Naive B cell (primary cell): ENCODE data around the gene OR2B3. TPM values are rescaled to one million over a fixed set of nuclear protein-coding genes. Genes with fewer than 3 reads are reported as not detected.
"Not testable (repeated sequence)": the region's sequence is repeated elsewhere in the genome, so short reads cannot be mapped to it uniquely, and the experiment has no call there.

ENCODE experiments used
- ATAC-seq, 2 donors: fragments of 150-1000 bp; cut with Tn5 transposase; 2 replicates each; pipeline ENCODE4 v1.10.0; 2021; ENCODE audit warnings: low read depth in 2 of 2, mild to moderate bottlenecking in 2 of 2, moderate library complexity in 2 of 2
- DNase-seq: peaks from one replicate; pipeline ENCODE4 v3.0.0; 2022
- H3K27ac Mint-ChIP-seq, 6 donors: one replicate each; pipeline ENCODE4 v1.8.0; 2020 to 2022; ENCODE audit warnings: mild to moderate bottlenecking in 6 of 6, mixed read lengths in 6 of 6, moderate library complexity in 5 of 6, inconsistent platforms in 2 of 6
- H3K27me3 Mint-ChIP-seq, 3 donors: one replicate each; pipeline ENCODE4 v1.8.0; 2021 to 2022; ENCODE audit warnings: mixed read lengths in 3 of 3, mild to moderate bottlenecking in 1 of 3
- H3K36me3 Mint-ChIP-seq, 2 donors: one replicate each; pipeline ENCODE4 v1.8.0; 2020 to 2022; ENCODE audit warnings: mixed read lengths in 2 of 2, inconsistent platforms in 1 of 2, mild to moderate bottlenecking in 1 of 2
- H3K4me1 Mint-ChIP-seq, 3 donors: one replicate each; pipeline ENCODE4 v1.8.0; 2020 to 2022; ENCODE audit warnings: mixed read lengths in 3 of 3, inconsistent platforms in 1 of 3, mild to moderate bottlenecking in 1 of 3, moderate library complexity in 1 of 3
- H3K4me3 Mint-ChIP-seq, 8 donors: one replicate each; pipeline ENCODE4 v1.8.0; 2020 to 2022; ENCODE audit warnings: mild to moderate bottlenecking in 8 of 8, mixed read lengths in 8 of 8, moderate library complexity in 8 of 8, inconsistent platforms in 2 of 8
- H3K9me3 Mint-ChIP-seq, 7 donors: one replicate each; pipeline ENCODE4 v1.8.0; 2020 to 2022; ENCODE audit warnings: mixed read lengths in 7 of 7, mild to moderate bottlenecking in 5 of 7, inconsistent platforms in 2 of 7, moderate library complexity in 1 of 7
- polyA plus RNA-seq, 6 donors: library from polyadenylated mRNA; unstranded; fragments of 300-500 nt; fragmentation: Illumina TruSeq; gene quantifications; one replicate each; pipeline ENCODE4 v1.2.3, GENCODE V29; 2021; ENCODE audit warnings: low read depth in 6 of 6

OR2B3 gene
- not detected for polyA plus RNA-seq

GRCh38 chr6:29087213-29087612 is at the start of gene OR2B3:
TSS of gene OR2B3 (minus strand) at chr6:29087313. CDS start at chr6:29087248, 65 bp downstream.
- DNase-seq (no peak), ATAC-seq (no peak)
- Mint-ChIP-seq H3K9me3 (peaks cover 0 to 5% (median 0%) of the 10 kb centered on the region in 7 donors), H3K4me1 (no peaks in the 10 kb centered on the region), H3K27me3 (peaks cover 27 to 36% (median 30%) of the 10 kb centered on the region in 3 donors), H3K36me3 (no peaks in the 10 kb centered on the region), H3K4me3 (peak within 1 kb of the TSS in 1 of 8 donors; percentile 21), H3K27ac (no peak within 1 kb of the TSS)

DNA sequence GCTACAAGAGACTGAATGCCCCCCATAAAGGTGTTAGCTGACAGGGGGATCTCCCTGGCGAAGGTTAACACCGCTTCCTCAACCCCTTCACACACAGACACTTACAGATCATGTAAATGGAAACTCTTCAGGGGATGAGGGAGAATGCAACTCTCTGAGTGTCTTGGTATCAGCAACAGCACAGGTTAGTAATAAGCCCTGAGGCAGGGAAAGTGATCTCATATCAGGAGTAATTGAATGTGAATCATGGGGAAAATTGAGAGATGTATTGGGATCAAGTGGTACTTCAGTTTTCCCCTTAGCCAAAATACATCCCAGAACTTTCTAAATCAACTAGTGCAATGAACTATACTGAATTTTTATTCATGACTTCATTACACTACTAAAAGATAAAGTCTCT is 44.6 kb upstream of the OR2B3 start:
- DNase-seq (no peak), ATAC-seq (no peak)
- Mint-ChIP-seq H3K27me3 (peaks cover 18 to 28% (median 25%) of the 10 kb centered on the region in 3 donors), H3K36me3 (no peaks in the 10 kb centered on the region), H3K4me3 (no peak overlapping the region), H3K9me3 (no peaks in the 10 kb centered on the region), H3K4me1 (no peaks in the 10 kb centered on the region), H3K27ac (no peak overlapping the region)

- no peak overlapping the region for H3K27ac Mint-ChIP-seq
- H3K27me3 Mint-ChIP-seq, result peaks cover 22 to 28% (median 25%) of the 10 kb centered on the region in 3 donors
- no peaks in the 10 kb centered on the region for H3K36me3 Mint-ChIP-seq
- ATAC-seq, result no peak
- H3K4me1 Mint-ChIP-seq, result no peaks in the 10 kb centered on the region
- DNase-seq, result no peak
- H3K4me3 Mint-ChIP-seq, result no peak overlapping the region
- no peaks in the 10 kb centered on the region for H3K9me3 Mint-ChIP-seq
Measured at GRCh38 chr6:29130644-29131043, 43.5 kb upstream of the OR2B3 start.

DNA sequence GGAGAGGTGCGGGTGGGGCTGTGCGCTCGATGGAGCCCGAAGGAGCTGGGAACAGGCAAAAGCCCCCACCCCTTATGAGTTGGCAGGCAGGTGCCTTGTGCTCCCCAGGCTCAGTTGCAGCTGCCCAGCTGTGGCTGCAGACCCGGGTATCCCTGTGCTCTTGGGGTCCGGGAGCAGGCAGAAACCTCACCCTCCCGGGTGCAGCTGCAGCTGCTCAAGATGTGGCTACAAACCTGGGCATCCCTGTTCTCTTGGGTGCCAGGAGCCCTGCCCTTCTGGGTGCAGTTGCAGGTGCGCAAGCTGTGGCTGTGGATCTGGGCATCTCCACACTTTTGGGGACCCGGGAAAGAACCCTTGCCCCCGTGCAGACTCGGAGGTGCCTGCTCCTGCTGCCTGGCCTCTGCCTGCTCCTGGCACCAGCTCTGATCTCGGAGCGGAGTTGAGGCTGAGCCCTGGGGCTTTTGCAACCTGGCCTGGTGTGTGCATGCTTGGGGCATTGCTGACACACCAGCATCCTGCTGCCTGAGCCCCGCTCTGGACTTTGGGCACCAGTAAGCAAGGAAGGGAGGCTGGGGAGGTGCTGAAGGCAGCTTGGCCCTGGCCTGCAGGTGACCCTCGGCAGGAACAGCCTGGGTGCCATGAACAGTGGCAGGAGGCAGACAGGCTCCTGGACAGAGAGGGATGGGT is 42.4 kb upstream of the OR2B3 start:
- Mint-ChIP-seq H3K27me3 (peaks cover 19 to 25% (median 22%) of the 10 kb centered on the region in 3 donors), H3K4me1 (no peaks in the 10 kb centered on the region), H3K27ac (no peak overlapping the region), H3K36me3 (no peaks in the 10 kb centered on the region), H3K9me3 (no peaks in the 10 kb centered on the region), H3K4me3 (no peak overlapping the region)
- ATAC-seq (no peak), DNase-seq (no peak)

- H3K9me3 Mint-ChIP-seq, H3K27ac Mint-ChIP-seq, DNase-seq, H3K4me3 Mint-ChIP-seq, ATAC-seq, H3K36me3 Mint-ChIP-seq, H3K4me1 Mint-ChIP-seq: not testable (repeated sequence)
- peaks cover 11 to 49% (median 27%) of the 10 kb centered on the region in 3 donors for H3K27me3 Mint-ChIP-seq
Measured at GRCh38 chr6:29114964-29115363, 27.9 kb upstream of the OR2B3 start.

- Mint-ChIP-seq H3K4me1 (no peaks in the 10 kb centered on the region), H3K27me3 (peaks cover 14 to 31% (median 21%) of the 10 kb centered on the region in 3 donors), H3K9me3 (no peaks in the 10 kb centered on the region), H3K4me3 (no peak overlapping the region), H3K27ac (no peak overlapping the region), H3K36me3 (no peaks in the 10 kb centered on the region)
- DNase-seq, result no peak
- no peak for ATAC-seq
Measured at GRCh38 chr6:29112135-29112534, 25.0 kb upstream of the OR2B3 start.

- ATAC-seq (no peak), DNase-seq (no peak)
- H3K9me3 Mint-ChIP-seq, result peaks cover 0 to 4% (median 0%) of the 10 kb centered on the region in 7 donors
- H3K27ac Mint-ChIP-seq, result peak within 1 kb of the TSS in 1 of 6 donors; percentile 0
- peaks cover 19 to 40% (median 30%) of the 10 kb centered on the region in 3 donors for H3K27me3 Mint-ChIP-seq
- H3K4me1 Mint-ChIP-seq, result no peaks in the 10 kb centered on the region
- no peak within 1 kb of the TSS for H3K4me3 Mint-ChIP-seq
- no peaks in the 10 kb centered on the region for H3K36me3 Mint-ChIP-seq
Measured at GRCh38 chr6:29107758-29108157, 20.6 kb upstream of the OR2B3 start, which contains the start of gene OR2J3. TSS of gene OR2J3 (plus strand) at chr6:29108058. CDS start at chr6:29111891, 3,833 bp downstream.

GRCh38 chr6:29099190-29099589 is 12.1 kb upstream of the OR2B3 start, which contains the start of gene OR2J1:
TSS of gene OR2J1 (plus strand) at chr6:29099490. CDS start at chr6:29100943, 1,453 bp downstream.
- Mint-ChIP-seq H3K9me3 (peaks cover 0 to 4% (median 0%) of the 10 kb centered on the region in 7 donors), H3K27ac (peak within 1 kb of the TSS in 1 of 6 donors; percentile 22), H3K27me3 (peaks cover 11 to 28% (median 20%) of the 10 kb centered on the region in 3 donors), H3K4me1 (no peaks in the 10 kb centered on the region), H3K4me3 (no peak within 1 kb of the TSS), H3K36me3 (no peaks in the 10 kb centered on the region)
- DNase-seq (no peak), ATAC-seq (no peak)

DNA sequence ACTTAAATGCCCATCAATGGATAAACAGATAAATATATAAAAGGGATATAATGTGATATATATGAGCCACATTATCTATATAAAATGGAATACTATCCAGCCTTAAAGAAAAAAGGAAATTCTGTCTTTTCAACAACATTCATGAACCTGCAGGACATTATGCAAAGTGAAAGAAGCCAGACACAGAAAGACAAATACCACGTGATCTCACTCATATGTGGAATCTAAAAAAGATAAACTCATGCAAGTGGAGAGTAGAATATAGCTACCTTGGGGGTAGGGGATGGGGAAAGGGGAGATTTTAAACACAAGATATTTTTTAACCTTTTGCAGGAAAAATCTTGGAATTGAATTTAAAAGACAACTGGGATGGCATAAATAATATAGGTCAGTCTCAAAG is 10.7 kb upstream of the OR2B3 start:
- Mint-ChIP-seq H3K4me3 (no peak overlapping the region), H3K9me3 (peaks cover 0 to 4% (median 0%) of the 10 kb centered on the region in 7 donors), H3K36me3 (no peaks in the 10 kb centered on the region), H3K27me3 (peaks cover 8 to 22% (median 16%) of the 10 kb centered on the region in 3 donors), H3K4me1 (no peaks in the 10 kb centered on the region), H3K27ac (no peak overlapping the region)
- no peak for ATAC-seq
- DNase-seq, result no peak

GRCh38 chr6:29092957-29093356 is 5.8 kb upstream of the OR2B3 start:
- DNase-seq (no peak), ATAC-seq (no peak)
- Mint-ChIP-seq H3K9me3 (peaks cover 0 to 2% (median 0%) of the 10 kb centered on the region in 7 donors), H3K27ac (no peak overlapping the region), H3K4me1 (no peaks in the 10 kb centered on the region), H3K27me3 (peaks cover 14 to 34% (median 18%) of the 10 kb centered on the region in 3 donors), H3K36me3 (no peaks in the 10 kb centered on the region), H3K4me3 (no peak overlapping the region)

- Mint-ChIP-seq H3K36me3 (no peaks in the 10 kb centered on the region), H3K9me3 (peaks cover 0 to 5% (median 0%) of the 10 kb centered on the region in 7 donors), H3K27ac (peak overlapping the region in 1 of 6 donors; percentile 57), H3K4me1 (no peaks in the 10 kb centered on the region), H3K4me3 (no peak overlapping the region), H3K27me3 (peaks cover 23 to 39% (median 28%) of the 10 kb centered on the region in 3 donors)
- ATAC-seq (no peak), DNase-seq (no peak)
Measured at GRCh38 chr6:29082457-29082856, 4.7 kb downstream of the OR2B3 start.

DNA sequence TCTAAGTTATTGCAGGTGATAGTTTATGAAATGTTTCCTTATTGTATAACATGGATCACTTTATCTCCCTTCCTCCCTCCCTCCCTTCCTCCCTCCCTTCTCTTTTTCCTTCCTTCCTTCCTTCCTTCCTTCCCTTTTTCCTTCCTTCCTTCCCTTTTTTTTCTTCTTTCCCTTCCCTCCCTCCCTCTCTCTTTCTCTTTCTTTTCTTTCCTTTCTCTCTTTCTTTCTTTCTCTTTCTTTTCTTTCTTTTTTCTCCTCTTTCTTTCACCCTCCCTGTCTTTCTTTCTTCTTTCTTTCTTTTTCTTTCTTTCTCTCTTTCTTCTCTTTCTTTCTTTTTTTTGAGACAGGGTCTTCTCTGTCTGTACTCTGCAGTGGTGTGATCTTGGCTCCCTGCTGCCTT is 5.8 kb downstream of the OR2B3 start:
- no peak overlapping the region for H3K4me3 Mint-ChIP-seq
- H3K27ac Mint-ChIP-seq, result no peak overlapping the region
- no peak for DNase-seq
- ATAC-seq, result no peak
- H3K4me1 Mint-ChIP-seq, result no peaks in the 10 kb centered on the region
- peaks cover 16 to 30% (median 21%) of the 10 kb centered on the region in 3 donors for H3K27me3 Mint-ChIP-seq
- no peaks in the 10 kb centered on the region for H3K36me3 Mint-ChIP-seq
- peaks cover 0 to 5% (median 0%) of the 10 kb centered on the region in 7 donors for H3K9me3 Mint-ChIP-seq

DNA sequence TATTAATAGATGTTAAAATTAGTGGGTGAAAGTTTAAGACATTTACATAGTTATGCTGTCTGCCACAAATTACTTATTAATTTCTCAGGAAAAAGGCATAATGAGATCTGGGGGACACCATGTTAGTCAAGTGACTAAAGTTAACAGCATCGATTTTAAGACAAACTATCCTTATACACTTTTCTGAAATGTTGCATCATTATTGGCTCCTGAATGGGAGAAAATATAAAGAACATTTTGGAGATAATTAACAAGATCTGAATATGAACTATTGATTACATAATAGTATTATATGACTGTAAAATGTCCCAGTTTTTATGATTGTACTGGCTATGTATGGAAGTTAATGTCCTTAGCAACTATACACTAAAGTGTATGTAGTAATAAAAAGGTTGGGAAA is 7.9 kb downstream of the OR2B3 start:
- H3K27me3 Mint-ChIP-seq, result peaks cover 17 to 27% (median 22%) of the 10 kb centered on the region in 3 donors
- H3K9me3 Mint-ChIP-seq, result peaks cover 0 to 5% (median 0%) of the 10 kb centered on the region in 7 donors
- no peak overlapping the region for H3K4me3 Mint-ChIP-seq
- no peaks in the 10 kb centered on the region for H3K4me1 Mint-ChIP-seq
- no peaks in the 10 kb centered on the region for H3K36me3 Mint-ChIP-seq
- ATAC-seq, result no peak
- DNase-seq, result no peak
- no peak overlapping the region for H3K27ac Mint-ChIP-seq
